NCI-H146 treated with DMSO at 0.1 percent for 48 hours (cell line): ENCODE measurements around the gene FAM163B.

Experiments used
- DNase-seq: peaks from one replicate; lab custom pipeline; 2025; ENCODE audit not compliant: unreplicated experiment; lab: John Stamatoyannopoulos, UW

The FAM163B gene

DNA sequence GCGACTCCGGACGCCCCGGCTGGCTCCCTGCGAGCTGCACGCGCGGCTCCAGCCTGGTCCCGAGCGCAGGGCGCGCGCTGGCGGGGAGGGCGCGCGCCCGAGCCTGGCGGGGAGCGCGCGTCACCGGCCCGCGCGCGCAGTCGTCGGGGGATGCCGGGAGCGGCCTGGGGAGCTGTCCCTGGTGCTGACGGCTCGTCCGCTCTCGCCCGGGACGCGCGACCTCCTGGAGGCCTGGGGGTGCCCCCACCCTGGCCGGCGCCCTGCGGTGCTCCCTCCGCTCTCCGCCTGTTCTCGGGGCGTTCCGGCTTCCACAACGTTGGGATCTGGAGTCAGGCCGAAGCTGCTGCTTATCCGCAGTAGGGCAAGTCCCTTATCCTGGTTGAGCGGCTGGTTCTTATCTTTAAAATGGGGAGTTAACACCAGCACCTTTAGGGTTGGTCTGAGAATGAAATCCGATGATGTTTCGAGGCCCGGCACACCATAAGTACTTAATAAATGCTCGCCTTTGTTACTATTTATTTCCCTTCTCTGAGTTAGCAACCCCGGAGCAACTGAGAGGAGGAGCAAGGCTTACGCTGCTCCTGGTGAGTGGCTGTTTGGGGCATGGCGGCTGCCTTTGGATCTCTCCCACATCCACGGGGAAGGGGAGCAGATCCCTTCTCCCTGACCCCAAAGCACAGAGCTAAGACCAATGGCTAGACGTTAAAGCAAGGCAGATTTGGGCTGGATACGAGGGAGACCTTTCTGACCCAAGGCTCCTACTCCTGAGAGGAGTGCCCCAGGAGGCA lies at the start of gene FAM163B:
Gene FAM163B (minus strand): TSS at position 79 of the 788 bp plus-strand sequence. CDS start 29,166 bp downstream, outside the sequence.
- DNase-seq = no peak

DNA sequence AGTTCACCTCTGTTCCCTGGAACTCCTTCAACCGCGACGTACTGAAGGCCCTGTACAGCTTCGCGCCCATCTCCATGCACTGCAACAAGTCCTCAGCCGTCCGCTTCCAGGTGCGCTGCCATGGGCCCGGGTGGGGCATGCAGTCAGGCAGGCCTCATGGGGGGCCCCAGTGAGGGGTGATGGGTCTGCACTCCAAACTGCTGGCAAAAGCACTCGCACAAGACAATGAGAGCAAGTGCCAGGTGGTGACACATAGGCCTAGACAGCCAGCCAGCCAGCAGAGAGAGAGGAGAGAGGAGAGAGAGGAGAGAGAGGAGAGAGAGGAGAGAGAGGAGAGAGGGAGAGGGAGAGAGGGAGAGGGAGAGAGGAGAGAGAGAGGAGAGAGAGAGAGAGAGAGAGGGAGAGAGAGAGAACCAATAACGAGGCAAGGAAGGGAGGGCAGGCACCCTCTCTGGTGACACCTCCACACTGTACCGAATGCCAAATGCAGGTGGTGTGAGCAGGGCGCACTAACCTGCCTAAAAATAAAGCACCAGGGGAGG lies 48.0 kb upstream of the FAM163B start:
- DNase-seq = no peak

DNA sequence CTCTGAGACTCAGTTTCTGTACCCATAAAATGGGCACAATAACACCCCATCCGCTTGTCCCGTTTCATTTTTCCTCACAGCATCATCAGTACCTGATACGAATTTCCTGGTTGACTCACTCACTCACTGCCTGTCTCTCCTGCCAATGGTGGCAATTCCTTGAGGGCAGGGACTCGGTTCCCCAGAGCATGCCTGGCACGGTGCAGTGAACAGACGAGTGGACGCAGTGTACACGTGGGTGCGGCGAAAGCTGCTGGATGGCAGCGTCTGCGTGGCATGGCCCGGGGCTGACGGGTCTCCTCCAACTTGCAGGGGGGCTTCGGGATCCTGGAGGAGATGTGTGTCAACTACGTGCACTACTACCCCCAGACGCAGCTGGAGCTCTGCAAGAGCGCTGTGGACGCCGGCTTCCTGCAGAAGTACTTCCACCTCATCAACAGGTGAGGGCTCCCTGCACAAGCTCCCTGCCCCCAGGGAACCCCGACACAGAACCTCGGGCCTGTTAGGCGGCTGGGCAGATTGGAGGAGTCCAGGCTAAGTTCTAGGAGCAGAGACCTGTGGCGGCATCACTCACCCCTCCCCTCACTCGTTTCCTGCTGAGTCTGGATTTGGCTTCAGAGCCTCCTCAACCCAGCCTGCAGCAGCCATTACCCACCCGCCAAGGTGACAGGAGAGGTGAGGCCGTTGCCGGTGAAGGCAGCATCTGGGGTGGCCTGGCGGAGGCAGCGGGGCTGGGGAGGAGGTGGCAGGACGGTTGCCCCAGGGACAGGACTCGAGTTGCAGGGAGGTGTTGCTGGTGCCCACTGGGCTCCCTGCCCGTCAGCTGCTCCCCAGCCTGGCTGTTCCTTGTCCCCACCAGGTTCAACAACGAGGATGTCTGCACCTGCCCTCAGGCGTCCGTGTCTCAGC lies 47.3 kb upstream of the FAM163B start:
- no peak for DNase-seq

DNA sequence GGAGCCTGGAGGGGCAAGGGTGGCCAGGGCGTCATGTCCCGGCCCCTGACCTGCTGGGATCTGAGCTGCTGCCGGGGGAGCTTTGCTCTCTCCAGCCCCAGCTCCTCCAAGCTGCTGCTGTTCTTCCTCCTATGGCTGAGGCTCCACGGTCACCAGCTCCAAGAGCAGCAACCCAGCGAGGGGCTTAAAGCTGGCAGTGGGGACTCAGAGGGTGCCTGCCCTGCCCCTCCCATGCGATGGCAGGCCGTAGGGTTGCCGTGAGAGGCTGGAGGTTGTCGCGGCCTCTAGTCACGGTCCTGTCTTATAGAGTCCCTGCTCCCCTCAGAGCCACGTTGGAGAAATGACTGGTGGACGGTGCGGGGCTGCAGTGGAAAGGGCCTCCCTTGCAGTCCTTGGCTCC lies 46.5 kb upstream of the FAM163B start:
- no peak for DNase-seq

DNA sequence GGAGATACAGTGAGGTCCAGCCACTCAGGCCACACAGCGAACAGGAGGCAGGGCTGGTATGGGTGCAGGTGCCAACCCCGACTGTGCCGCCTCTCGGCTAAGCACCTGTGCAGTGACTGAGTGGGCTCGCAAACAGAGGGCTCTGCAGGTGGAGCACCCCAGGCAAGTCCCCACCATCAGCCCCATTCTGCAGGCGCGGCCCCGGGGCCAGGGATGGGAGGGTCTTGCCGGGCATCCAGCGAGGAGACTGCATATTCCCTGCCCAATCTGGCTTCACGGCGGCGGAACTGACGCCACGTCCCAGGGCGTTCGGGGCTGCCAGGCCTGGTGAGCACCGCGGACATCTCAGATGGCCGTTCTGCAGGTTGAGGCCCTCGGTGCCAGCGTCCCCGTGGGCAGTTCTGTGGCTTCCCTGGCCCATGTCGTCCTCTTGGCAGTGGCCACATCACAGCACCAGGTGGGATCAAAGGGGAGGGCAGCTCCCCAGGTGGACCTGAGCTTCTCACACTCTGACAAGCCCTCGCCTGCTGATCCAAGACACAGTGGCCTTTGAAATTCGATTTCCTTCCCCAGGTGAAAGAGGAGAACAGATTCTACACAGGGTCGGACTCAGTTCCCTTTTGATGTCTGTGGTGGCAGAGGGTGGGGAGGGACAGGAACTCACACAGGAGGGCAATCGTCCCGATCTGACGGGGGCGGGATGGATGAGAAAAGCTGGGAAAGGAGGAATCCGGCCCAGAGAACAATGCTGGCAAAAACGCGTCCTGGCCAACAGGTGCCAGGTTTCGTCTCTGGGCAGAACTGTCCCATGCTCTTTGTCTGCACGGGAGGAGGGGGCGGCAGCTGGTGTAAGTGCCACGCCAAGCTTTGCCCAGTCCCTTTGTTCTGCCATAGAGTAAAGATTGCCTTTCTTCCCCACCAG lies 45.8 kb upstream of the FAM163B start:
- DNase-seq = no peak

DNA sequence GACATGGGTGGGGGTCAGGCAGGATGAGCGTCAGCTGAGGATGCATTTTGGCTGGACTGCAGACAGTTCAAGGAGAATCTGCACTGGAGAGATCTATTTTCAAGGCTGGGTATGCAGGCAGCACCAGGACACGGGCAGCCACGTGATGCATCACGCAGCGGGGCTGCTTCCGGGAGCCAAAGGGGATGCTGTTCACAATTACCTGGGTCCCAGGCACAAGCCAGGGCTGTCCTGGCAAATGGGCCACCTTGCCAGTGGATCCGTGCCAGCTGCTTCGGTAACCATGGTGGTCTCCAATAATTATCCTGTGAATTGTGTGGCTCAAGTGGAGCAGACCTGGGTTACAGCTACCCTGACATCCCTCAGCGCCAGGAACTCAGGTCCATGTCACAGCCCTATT lies 44.4 kb upstream of the FAM163B start:
- DNase-seq = no peak

DNA sequence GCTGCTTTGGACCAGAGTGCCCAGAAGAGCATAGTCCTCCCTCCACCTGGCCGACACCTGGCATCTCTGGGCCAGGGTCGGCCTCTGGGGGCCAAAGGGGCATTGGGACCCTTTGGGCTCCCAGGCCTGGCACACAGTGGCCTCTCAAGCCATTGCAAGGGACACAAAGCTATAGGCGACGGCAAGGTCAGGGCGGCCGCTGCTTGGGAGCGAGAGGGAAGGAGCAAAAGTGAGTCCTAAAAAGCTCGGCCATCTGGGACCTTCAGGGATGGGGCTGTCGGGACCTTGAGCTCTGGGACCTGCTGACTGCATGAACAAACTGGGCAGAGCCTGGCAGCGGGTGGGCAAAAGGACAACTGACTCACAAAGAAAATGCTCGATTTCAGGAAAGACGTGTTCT lies 40.8 kb upstream of the FAM163B start:
- DNase-seq = no peak

DNA sequence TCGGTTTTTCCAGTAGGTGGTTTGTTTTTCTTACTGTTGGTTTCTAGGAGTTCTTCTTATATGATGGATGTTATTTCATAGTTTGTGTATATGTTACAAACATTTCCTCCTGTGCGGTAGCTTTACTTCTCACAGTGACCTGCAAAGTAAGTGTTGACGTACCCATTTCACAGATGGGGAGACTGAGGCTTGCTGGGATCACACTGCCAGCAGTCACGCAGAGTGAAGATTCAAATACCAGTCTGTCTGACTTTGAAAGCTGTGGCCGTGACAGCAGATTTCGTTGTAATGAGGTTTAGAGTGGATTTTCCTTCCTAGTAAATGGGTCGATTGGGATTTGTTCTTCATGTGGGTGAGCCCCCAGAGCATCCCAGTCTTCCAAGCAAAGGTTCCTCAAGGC lies 40.0 kb upstream of the FAM163B start:
- DNase-seq = no peak

DNA sequence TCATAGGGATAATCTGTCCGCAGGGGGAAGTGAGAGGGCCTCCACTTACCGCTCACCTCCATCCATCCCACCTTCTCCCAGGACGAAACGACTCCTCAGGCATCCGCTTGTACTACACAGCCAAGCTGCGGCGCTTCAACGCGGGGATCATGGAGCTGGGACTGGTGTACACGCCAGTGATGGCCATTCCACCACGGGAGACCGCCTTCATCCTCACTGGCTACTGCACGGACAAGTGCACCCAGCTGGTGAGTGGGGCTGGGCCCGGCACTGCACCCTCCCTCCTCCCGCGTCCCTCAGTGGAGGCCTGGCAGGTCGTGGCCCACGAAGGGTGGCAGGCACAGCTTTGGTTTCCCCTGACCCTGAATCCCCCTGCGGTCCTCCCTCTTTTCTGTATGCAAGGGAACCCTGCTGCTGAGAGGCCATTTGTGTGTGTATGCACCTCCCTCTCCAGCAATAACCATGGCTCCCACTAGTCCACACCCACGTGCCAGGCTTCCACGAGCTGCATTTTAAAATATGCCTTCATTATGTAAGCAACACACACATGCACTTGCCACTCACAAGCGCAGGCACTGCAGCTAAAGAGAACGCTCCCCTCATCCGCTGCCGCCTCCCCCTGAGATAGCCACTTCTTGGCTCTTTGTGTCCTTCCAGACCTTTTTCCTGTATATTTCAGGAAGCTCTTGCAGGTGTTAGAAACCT lies 38.7 kb upstream of the FAM163B start:
- no peak for DNase-seq

DNA sequence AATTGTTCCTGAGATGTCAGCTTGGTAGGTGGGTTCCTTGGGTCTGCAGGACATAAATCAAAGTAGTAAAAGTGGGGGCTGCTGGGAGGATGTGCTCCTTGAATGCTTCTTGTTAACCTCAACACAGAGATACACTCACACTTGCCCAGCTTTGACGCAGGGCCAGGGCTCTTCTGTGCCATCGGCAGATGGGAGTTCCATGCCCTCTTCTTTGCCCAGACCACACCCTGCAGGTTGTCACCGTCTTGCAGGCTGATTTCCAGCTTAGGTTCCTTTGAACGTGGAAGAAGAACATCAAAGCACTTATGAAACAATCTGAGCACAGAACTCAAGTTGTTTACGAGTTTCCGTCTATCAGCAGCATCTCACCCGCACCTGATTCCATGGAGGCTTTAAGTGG lies 38.0 kb upstream of the FAM163B start:
- DNase-seq = no peak

DNA sequence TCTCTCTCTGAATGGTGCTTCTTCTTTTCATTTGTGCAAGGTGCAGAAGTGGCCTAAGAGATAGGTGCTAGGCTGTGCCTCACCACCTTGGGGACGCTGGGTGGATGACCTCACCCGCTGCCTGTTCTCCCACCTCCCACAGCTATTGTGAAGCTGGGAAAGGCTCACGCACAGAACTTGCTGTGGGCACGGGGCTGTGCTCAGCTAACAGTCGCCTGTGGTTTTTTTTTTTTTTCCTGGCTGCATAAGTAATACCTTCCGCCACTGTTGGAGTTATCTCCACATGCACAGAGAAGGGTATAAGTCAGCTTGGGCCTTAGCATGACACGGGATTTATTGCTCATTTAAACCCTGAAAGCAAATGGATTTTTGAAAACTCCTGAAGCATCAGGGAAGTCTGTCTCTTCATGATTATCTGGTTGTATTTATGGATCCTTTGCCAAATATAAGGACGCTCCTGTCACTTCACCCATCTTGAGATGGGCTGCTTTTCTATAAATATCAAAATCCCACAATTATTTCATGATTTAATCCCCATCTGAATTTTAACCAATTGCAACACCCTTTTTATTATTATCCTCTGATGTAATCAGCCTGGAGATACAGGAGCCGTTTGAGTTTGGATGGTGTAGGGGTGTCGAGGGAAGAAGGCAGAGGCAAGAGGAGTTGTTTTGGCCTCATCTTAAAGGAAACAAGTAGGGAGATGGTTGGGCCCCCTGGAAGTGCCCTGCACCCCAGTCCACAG lies 36.0 kb upstream of the FAM163B start:
- no peak for DNase-seq

DNA sequence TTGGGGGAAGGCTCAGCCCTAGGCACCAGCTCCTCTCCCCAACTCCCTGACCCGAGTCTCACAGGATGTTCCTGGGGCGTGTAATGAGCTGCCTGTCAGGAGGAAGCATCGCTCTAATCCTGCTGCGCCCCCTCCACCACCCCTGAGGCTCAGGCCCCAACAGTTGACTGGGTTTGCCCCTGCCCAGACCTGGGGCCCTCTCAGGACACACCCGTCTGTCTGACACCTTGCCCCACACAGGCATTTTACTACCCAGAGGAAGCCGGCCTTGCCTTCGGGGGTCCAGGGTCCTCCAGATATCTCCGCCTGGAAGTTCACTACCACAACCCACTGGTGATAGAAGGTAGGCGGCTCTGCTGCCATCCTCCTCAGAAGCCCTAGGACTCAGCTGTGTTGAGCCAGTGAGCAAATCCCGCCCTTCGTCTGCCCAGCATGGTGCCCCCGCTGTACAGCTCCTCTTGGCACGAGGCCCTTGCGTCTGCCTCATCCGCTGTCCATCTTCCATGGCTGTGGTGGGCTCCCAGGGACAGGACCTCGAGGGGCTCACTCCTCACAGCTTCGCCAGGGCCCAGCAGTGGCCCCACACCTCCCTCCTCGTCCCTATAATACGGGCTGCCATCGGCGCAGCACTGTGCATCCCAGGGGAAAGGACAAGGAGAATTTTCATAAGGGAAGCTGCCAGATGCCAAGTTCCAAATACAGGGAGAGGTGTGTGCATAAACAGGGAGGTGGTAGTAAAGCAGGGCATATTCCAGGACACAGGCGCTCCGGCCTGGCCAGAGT lies 35.0 kb upstream of the FAM163B start:
- no peak for DNase-seq

DNA sequence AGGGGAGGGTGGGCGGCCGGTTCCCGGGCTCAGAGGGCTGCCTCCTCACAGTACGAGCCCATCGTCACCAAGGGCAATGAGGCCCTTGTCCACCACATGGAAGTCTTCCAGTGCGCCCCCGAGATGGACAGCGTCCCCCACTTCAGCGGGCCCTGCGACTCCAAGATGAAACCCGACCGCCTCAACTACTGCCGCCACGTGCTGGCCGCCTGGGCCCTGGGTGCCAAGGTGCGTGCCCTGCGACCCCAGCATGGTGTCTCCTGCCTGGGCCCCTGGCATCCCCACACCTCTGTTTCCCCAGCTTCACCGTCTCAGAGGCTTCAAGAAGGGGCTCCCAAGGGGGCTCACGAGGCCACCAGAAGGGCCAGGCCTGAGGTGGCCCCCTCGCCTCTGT lies 34.2 kb upstream of the FAM163B start:
- no peak for DNase-seq

DNA sequence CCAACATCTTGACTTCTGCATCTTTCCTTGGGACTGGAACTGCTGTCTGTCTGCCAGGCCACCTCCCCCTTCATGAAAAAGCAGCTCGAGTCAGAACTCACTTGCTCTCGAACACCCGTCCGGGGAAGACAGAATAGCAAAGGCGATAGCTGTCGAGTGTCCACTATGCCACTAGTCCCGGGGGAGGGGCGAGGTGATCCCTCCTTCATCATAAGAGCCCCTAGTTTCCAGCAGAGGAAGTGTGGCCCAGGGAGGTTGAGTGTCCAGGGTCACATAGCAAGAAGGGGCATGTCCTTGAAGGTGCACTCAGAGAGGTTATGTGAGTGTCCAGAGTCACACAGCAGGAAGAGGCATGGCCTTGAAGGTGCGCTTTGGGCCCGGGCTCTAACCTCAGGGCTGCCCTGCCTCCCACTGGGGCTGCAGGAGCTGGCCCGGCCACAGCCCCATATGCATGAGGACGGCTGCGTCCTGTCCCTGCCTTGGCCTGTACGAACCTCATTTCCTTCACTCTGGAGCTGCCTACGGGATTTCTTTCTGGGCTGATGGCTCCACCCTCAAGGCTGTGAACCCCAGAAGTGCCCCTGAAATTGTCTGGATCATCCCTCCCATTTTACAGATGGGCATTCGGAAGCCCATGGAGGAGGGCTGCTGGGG lies 33.6 kb upstream of the FAM163B start:
- no peak for DNase-seq

DNA sequence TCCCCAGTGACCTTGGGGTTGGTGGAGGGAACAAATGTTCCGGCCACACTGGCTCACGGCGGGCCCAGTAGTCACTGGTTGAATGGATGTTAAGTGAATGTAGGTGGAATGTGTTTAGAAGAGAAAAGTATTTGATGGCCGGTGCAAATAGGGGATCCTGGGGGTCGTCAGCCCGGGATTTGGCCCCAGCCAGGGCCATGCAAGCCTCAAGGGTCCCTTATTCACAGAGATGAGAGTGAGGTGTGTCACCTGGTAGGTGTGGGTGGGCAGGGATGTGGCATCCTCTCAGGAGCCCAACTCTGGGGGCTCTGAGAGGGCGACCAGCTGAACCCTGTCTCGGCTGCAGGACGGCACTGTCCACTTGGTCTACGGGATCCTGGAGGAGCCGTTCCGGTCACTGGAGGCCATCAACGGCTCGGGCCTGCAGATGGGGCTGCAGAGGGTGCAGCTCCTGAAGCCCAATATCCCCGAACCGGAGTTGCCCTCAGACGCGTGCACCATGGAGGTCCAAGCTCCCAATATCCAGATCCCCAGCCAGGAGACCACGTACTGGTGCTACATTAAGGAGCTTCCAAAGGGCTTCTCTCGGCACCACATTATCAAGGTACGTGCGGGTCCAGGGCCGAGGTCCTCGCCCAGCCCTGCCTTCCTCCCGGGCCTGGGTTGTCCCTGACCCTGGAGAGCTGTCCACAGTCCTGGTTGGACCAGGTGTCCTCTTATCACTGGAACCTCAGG lies 32.8 kb upstream of the FAM163B start:
- DNase-seq = no peak

DNA sequence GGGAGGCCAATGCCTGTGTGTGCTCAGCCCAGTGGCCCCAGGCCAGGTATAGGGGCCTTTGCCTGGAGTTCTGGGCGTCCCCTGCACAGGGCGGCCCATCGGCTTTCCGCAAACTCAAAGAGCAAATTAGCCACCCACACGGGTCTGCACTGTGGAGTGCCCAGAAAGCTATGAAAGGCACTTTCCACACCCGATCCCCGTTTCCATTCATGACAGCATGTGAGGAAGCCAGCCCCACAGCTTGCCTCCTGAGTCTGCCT lies 32.1 kb upstream of the FAM163B start:
- DNase-seq = no peak

DNA sequence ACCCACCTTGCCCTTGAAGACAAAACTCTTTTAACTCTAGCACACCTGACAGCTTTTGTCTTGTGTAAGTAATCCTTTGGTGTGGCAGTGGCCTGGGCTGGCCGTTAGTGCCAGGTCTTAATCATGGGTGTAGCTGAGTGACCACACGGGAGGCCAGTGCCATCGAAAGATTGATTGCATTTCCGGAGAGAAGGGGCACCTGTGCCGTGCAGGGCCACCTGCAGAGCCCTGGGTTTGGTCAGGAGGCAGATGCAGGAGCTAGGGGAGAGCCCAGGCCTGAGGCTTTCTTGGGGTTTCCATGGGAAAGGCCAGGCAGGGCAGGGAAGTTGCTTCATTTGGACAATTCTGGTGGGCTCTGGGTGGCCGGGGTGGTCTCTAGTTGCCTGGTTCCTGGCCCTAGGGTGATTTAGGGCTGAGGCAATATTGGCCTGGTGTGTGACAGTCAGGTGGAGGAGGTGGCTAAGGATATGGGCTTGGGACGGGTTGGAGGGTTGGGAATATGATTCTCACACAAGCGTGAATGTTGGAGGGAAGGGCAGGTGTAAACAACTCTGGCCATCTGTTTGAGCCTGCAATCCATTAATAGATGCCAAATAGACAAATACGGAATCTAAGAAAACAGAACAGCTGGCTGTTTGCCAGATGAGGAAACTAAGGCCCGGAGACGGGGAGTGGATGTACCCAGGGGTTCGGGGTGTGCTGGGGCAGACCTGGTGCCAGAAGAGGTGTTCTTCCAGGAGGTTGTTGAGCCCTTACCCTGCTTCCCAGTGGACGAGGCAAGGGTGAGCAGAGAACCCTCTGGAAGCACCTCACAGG lies 31.6 kb upstream of the FAM163B start:
- peak; percentile 11 for DNase-seq
